Measurements from ENCODE around the gene COL28A1. TPM values are rescaled to one million over a fixed set of nuclear protein-coding genes. Genes with fewer than 3 reads are reported as not detected.

COL28A1 gene
- total and polyA plus RNA-seq, 2 experiments from 2014 or later, result 0.31 to 0.70 TPM

GRCh38 chr7:7564323-7564780 is 28.7 kb upstream of the COL28A1 start (continued):
- TF ChIP-seq ZNF114 (CRISPR knock-in tag; IDR thresholded peaks at IDR 0.05), result no peak
- TF ChIP-seq CREB1 (CRISPR knock-in tag; IDR thresholded peaks at IDR 0.05; ENCODE audit: low read depth), result no peak
- no peak for TF ChIP-seq STAT1 (IDR thresholded peaks at IDR 0.05; ENCODE audit: unreplicated experiment)
- no peak for TF ChIP-seq POLR2AphosphoS5 (IDR thresholded peaks at IDR 0.05; ENCODE audit: low read depth)
- TF ChIP-seq ETS1 (IDR thresholded peaks at IDR 0.05), result no peak
- TF ChIP-seq NANOG (IDR thresholded peaks at IDR 0.05; ENCODE audit: borderline replicate concordance), result no peak
- no peak for TF ChIP-seq ZNF331 (CRISPR knock-in tag; IDR thresholded peaks at IDR 0.05; ENCODE audit: low read depth)
- TF ChIP-seq REST (IDR thresholded peaks at IDR 0.05; ENCODE audit: unreplicated experiment), result no peak

GRCh38 chr7:7563813-7564212 is 28.1 kb upstream of the COL28A1 start:
- Histone ChIP-seq H3K27ac (ENCODE audit: low read depth) (no peak overlapping the region), H3F3A (replicated peaks; ENCODE audit: low read depth) (peaks cover 4% of the 10 kb centered on the region; the same call in 1 of the 2 replicates), H3K9me2 (ENCODE audit: insufficient read depth) (peaks cover 8% of the 10 kb centered on the region; the same call in 1 of the 2 replicates), H2AFZ (no peak overlapping the region), H3K36me3 (ENCODE audit: insufficient read depth) (no peaks in the 10 kb centered on the region), H3K4me3 (no peak overlapping the region), H3K27me3 (ENCODE audit: insufficient read depth) (no peaks in the 10 kb centered on the region), H3K4me2 (no peak overlapping the region), H3K4me1 (ENCODE audit: insufficient read depth) (peaks cover 17% of the 10 kb centered on the region), H3K79me2 (replicated peaks; ENCODE audit: insufficient read depth) (peaks cover 15% of the 10 kb centered on the region), H4K20me1 (replicated peaks; ENCODE audit: insufficient read depth) (peaks cover 1% of the 10 kb centered on the region; the same call in 1 of the 2 replicates)
- Mint-ChIP-seq H3K9me3 (no peaks in the 10 kb centered on the region), H3K27ac (no peak overlapping the region), H3K36me3 (ENCODE audit: low read depth) (peaks cover 10% of the 10 kb centered on the region), H3K4me1 (peaks cover 9% of the 10 kb centered on the region; the same call in 2 of the 3 replicates), H3K4me3 (no peak overlapping the region), H3K27me3 (ENCODE audit: insufficient read depth, low read depth, poor library complexity) (no peaks in the 10 kb centered on the region)
- ATAC-seq (no peak), DNase-seq (ENCODE audit: low spot score) (no peak)
- TF ChIP-seq, protein P1, sequence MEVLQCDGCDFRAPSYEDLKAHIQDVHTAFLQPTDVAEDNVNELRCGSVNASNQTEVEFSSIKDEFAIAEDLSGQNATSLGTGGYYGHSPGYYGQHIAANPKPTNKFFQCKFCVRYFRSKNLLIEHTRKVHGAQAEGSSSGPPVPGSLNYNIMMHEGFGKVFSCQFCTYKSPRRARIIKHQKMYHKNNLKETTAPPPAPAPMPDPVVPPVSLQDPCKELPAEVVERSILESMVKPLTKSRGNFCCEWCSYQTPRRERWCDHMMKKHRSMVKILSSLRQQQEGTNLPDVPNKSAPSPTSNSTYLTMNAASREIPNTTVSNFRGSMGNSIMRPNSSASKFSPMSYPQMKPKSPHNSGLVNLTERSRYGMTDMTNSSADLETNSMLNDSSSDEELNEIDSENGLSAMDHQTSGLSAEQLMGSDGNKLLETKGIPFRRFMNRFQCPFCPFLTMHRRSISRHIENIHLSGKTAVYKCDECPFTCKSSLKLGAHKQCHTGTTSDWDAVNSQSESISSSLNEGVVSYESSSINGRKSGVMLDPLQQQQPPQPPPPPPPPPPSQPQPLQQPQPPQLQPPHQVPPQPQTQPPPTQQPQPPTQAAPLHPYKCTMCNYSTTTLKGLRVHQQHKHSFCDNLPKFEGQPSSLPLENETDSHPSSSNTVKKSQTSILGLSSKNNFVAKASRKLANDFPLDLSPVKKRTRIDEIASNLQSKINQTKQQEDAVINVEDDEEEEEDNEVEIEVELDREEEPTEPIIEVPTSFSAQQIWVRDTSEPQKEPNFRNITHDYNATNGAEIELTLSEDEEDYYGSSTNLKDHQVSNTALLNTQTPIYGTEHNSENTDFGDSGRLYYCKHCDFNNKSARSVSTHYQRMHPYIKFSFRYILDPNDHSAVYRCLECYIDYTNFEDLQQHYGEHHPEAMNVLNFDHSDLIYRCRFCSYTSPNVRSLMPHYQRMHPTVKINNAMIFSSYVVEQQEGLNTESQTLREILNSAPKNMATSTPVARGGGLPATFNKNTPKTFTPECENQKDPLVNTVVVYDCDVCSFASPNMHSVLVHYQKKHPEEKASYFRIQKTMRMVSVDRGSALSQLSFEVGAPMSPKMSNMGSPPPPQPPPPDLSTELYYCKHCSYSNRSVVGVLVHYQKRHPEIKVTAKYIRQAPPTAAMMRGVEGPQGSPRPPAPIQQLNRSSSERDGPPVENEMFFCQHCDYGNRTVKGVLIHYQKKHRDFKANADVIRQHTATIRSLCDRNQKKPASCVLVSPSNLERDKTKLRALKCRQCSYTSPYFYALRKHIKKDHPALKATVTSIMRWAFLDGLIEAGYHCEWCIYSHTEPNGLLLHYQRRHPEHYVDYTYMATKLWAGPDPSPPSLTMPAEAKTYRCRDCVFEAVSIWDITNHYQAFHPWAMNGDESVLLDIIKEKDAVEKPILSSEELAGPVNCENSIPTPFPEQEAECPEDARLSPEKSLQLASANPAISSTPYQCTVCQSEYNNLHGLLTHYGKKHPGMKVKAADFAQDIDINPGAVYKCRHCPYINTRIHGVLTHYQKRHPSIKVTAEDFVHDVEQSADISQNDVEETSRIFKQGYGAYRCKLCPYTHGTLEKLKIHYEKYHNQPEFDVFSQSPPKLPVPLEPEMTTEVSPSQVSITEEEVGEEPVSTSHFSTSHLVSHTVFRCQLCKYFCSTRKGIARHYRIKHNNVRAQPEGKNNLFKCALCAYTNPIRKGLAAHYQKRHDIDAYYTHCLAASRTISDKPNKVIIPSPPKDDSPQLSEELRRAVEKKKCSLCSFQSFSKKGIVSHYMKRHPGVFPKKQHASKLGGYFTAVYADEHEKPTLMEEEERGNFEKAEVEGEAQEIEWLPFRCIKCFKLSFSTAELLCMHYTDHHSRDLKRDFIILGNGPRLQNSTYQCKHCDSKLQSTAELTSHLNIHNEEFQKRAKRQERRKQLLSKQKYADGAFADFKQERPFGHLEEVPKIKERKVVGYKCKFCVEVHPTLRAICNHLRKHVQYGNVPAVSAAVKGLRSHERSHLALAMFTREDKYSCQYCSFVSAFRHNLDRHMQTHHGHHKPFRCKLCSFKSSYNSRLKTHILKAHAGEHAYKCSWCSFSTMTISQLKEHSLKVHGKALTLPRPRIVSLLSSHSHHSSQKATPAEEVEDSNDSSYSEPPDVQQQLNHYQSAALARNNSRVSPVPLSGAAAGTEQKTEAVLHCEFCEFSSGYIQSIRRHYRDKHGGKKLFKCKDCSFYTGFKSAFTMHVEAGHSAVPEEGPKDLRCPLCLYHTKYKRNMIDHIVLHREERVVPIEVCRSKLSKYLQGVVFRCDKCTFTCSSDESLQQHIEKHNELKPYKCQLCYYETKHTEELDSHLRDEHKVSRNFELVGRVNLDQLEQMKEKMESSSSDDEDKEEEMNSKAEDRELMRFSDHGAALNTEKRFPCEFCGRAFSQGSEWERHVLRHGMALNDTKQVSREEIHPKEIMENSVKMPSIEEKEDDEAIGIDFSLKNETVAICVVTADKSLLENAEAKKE (CRISPR knock-in tag; IDR thresholded peaks at IDR 0.05), result no peak
- TF ChIP-seq CREB1 (CRISPR knock-in tag; IDR thresholded peaks at IDR 0.05; ENCODE audit: low read depth) (no peak), ZNF114 (CRISPR knock-in tag; IDR thresholded peaks at IDR 0.05) (no peak)
